ENCODE results near the gene MICU1. TPM values are rescaled to one million over a fixed set of nuclear protein-coding genes. Genes with fewer than 3 reads are reported as not detected.

Gene MICU1
- polyA plus RNA-seq, 1 donor (not counting 4 experiments of a cell fraction or from before 2014, with no cell fraction given), result 19.4 TPM

DNA sequence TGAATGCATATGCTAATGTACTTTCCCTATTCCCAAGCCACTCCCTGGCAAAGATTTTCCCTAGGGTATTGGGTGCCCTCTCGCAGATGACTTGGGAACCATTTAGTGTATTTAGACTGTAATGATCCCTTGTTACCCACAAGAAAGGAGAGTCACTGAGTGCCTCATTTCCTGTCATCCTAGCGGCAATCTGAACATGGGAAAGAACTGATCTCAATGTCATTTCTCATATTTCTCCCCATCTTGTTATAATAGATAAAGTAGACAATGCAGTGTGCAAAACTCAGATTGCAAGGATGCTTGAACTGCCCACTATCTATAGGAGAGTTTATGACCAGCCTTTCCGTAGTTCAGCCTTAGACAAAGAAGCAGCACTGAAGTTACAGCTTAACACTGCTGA is 123.3 kb downstream of the MICU1 start:
- Histone ChIP-seq H3K9ac (ENCODE audit: control insufficient read depth, extremely low read depth, insufficient read depth, low read length) (no peak overlapping the region), H3K36me3 (ENCODE audit: control insufficient read depth in 2 of 2, extremely low read depth in 1 of 2, insufficient read depth in 2 of 2, low read length in 2 of 2) (no peaks in the 10 kb centered on the region), H2AFZ (ENCODE audit: control insufficient read depth, low read length) (no peak overlapping the region), H3K79me2 (ENCODE audit: control insufficient read depth, insufficient read depth, low read length) (no peaks in the 10 kb centered on the region), H3K4me1 (ENCODE audit: control insufficient read depth, extremely low read depth, insufficient read depth, low read length) (no peaks in the 10 kb centered on the region), H3K27me3 (ENCODE audit: control insufficient read depth, extremely low read depth, insufficient read depth, low read length) (no peaks in the 10 kb centered on the region), H3K9me3 (ENCODE audit: control insufficient read depth, low read depth, low read length) (no peaks in the 10 kb centered on the region), H3K9me1 (ENCODE audit: control insufficient read depth, extremely low read depth, insufficient read depth, low read length) (no peaks in the 10 kb centered on the region), H3K4me3 (ENCODE audit: control insufficient read depth in 2 of 3, extremely low read depth in 1 of 3, insufficient read depth in 2 of 3, low read depth in 1 of 3, low read length in 3 of 3) (no peak overlapping the region), H3K27ac (ENCODE audit: control insufficient read depth, insufficient read depth, low read length) (no peak overlapping the region), H4K20me1 (ENCODE audit: control insufficient read depth, extremely low read depth, insufficient read depth, low read length) (no peaks in the 10 kb centered on the region), H3K4me2 (ENCODE audit: control insufficient read depth, extremely low read depth, insufficient read depth, low read depth, low read length) (no peak overlapping the region)
- no peak for TF ChIP-seq CTCF (optimal IDR thresholded peaks at IDR 0.05 in 1 of 3, IDR thresholded peaks at IDR 0.05 in 1 of 3, conservative IDR thresholded peaks at IDR 0.05 in 1 of 3; ENCODE audit: extremely low read depth in 1 of 3, insufficient read depth in 2 of 3, low read length in 3 of 3)
- TF ChIP-seq EZH2 (IDR thresholded peaks at IDR 0.05; ENCODE audit: low read length), result no peak
- DNase-seq (ENCODE audit: low read depth, low spot score), result no peak
- no peak for FAIRE-seq
- dilution Hi-C loops (cut with MboI; ENCODE audit: extremely low pct_ligation_motif_present, low sequenced_read_pairs), result no loop called here

DNA sequence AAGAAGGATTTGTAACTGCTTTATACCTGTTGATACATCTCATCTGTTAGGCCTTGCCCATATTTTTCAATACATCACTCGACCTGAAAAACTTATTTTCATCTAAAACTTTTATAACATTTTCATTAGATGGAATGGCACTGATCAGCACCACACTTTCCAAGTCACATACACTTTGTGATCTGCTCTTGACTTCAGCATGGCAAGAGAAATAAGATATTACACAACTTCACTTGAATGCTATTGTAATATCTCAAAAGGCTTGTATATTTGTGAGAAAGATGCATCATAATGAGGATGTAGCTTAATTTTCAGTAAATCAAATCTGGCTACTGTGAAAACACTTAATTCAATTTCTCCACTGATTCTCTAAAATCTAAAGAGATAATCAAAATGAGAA is 126.2 kb downstream of the MICU1 start:
- Histone ChIP-seq H4K20me1 (ENCODE audit: control insufficient read depth, extremely low read depth, insufficient read depth, low read length) (no peaks in the 10 kb centered on the region), H3K4me3 (ENCODE audit: control insufficient read depth in 2 of 3, extremely low read depth in 1 of 3, insufficient read depth in 2 of 3, low read depth in 1 of 3, low read length in 3 of 3) (no peak overlapping the region), H3K9me3 (ENCODE audit: control insufficient read depth, low read depth, low read length) (no peaks in the 10 kb centered on the region), H3K27ac (ENCODE audit: control insufficient read depth, insufficient read depth, low read length) (no peak overlapping the region), H3K9me1 (ENCODE audit: control insufficient read depth, extremely low read depth, insufficient read depth, low read length) (no peaks in the 10 kb centered on the region), H3K4me2 (ENCODE audit: control insufficient read depth, extremely low read depth, insufficient read depth, low read depth, low read length) (no peak overlapping the region), H3K27me3 (ENCODE audit: control insufficient read depth, extremely low read depth, insufficient read depth, low read length) (no peaks in the 10 kb centered on the region), H2AFZ (ENCODE audit: control insufficient read depth, low read length) (no peak overlapping the region), H3K4me1 (ENCODE audit: control insufficient read depth, extremely low read depth, insufficient read depth, low read length) (no peaks in the 10 kb centered on the region), H3K9ac (ENCODE audit: control insufficient read depth, extremely low read depth, insufficient read depth, low read length) (no peak overlapping the region), H3K36me3 (ENCODE audit: control insufficient read depth in 2 of 2, extremely low read depth in 1 of 2, insufficient read depth in 2 of 2, low read length in 2 of 2) (no peaks in the 10 kb centered on the region), H3K79me2 (ENCODE audit: control insufficient read depth, insufficient read depth, low read length) (no peaks in the 10 kb centered on the region)
- dilution Hi-C loops (cut with MboI; ENCODE audit: extremely low pct_ligation_motif_present, low sequenced_read_pairs), result no loop called here
- TF ChIP-seq EZH2 (IDR thresholded peaks at IDR 0.05; ENCODE audit: low read length), result no peak
- no peak for TF ChIP-seq CTCF (optimal IDR thresholded peaks at IDR 0.05 in 1 of 3, IDR thresholded peaks at IDR 0.05 in 1 of 3, conservative IDR thresholded peaks at IDR 0.05 in 1 of 3; ENCODE audit: extremely low read depth in 1 of 3, insufficient read depth in 2 of 3, low read length in 3 of 3)
- no peak for DNase-seq (ENCODE audit: low read depth, low spot score)
- FAIRE-seq, result no peak

All from keratinocyte (primary cell).